Vagina (tissue), 2 donors: ENCODE measurements around the gene MEIKIN.

Source experiments
- CTCF ChIP-seq, 3 experiments: fragments of 450-650 bp in 2 of 3; fragments of 200-600 bp in 1 of 3; sonication (generic) in 1 of 3; IDR thresholded peaks; one replicate each; pipeline ENCODE4 v1.5.1; 2017 to 2019; ENCODE audit warnings: antibody characterized with exemption in 3 of 3, mild to moderate bottlenecking in 2 of 3, moderate library complexity in 2 of 3
- POLR2A ChIP-seq, 2 donors: fragments of 450-650 bp; IDR thresholded peaks; one replicate each; pipeline ENCODE4 v1.6.1; 2017; ENCODE audit warnings: antibody characterized with exemption in 2 of 2, mild to moderate bottlenecking in 2 of 2, moderate library complexity in 2 of 2
- POLR2AphosphoS5 ChIP-seq, 2 donors: sonication (generic); formaldehyde crosslinking; IDR thresholded peaks; one replicate each; pipeline ENCODE4 v1.9.0; 2017; ENCODE audit warnings: antibody characterized with exemption in 2 of 2, mild to moderate bottlenecking in 2 of 2, low read depth in 1 of 2; ENCODE audit not compliant: insufficient read depth in 1 of 2

DNA sequence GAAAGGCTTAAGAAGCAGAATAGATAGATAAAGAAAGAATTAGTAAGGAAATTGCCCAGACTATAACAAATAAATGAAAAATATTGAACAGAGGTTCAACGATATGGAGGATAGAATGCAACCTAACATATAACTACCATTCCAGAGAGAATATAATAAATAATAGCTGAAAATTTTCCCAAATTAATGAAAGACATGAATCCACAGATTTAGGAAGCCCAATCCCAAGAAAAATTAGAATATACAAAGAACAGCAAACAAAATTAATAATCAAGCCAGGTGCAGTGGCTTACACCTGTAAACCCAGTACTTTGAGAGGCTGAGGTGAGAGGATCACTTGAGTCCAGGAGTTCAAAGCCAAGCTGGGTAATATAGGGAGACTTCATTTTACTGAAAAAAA is 120.8 kb downstream of the MEIKIN start:
- TF ChIP-seq CTCF (IDR thresholded peaks at IDR 0.05) (no peak), POLR2A (IDR thresholded peaks at IDR 0.05) (no peak), POLR2AphosphoS5 (IDR thresholded peaks at IDR 0.05; ENCODE audit: insufficient read depth in 1 of 2, low read depth in 1 of 2) (no peak)
